ENCODE measurements around the gene EIF3I.
A peak's percentile ranks its signal among the peaks of the same experiment; 100 is the strongest.

EIF3I gene

DNA sequence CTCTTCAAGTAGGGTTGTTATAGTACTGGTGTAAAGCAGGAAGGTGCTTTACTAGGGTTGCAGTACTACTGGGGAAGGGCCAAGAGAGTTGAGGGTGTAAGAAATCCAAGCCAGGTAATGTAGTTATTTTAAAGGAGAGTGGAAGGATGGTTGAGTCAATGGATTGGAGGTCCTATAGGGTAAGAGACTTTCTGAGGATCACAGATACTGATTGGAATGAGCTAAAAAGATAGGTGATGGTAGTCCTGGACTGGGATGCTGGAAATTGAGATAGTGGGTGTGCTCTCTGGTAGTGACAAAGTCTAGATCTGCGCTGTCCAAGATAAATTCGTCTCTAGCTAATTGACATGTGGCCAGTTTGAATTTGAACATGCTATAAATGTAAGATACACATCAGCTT, 35.7 kb upstream of the EIF3I start:
- ChIA-PET POLR2A (no interaction called here), CTCF (interaction anchor here (0.6 kb wide), 1 partner anchor 103 kb away, joined by 3 read pairs; no protein-coding TSS in a partner anchor)

DNA sequence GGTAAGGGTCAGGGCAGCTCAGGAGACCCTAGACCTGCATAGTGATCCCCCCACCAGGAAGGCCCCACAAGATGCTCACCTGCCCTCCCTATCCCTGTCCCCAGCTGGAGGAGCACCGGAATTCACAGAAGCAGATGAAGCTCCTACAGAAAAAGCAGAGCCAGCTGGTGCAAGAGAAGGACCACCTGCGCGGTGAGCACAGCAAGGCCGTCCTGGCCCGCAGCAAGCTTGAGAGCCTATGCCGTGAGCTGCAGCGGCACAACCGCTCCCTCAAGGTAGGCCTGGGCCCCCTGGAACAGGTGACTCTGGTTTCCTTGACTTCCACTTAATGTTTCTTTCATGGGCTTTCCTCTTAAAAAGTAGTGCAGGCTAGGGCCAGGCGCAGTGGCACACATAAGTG, 34.4 kb upstream of the EIF3I start:
- TF ChIP-seq, protein P1, sequence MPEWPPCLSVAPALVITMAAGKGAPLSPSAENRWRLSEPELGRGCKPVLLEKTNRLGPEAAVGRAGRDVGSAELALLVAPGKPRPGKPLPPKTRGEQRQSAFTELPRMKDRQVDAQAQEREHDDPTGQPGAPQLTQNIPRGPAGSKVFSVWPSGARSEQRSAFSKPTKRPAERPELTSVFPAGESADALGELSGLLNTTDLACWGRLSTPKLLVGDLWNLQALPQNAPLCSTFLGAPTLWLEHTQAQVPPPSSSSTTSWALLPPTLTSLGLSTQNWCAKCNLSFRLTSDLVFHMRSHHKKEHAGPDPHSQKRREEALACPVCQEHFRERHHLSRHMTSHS (tag by site-specific recombination; IDR thresholded peaks at IDR 0.05), result no peak
- TF ChIP-seq ZNF184 (tag by site-specific recombination; IDR thresholded peaks at IDR 0.05) (no peak), SCRT2 (tag by site-specific recombination; IDR thresholded peaks at IDR 0.05) (no peak), ZNF311 (tag by site-specific recombination; IDR thresholded peaks at IDR 0.05; ENCODE audit: borderline replicate concordance) (no peak), ZNF211 (tag by site-specific recombination; IDR thresholded peaks at IDR 0.05; ENCODE audit: low read depth) (no peak), ZNF416 (tag by site-specific recombination; IDR thresholded peaks at IDR 0.05) (no peak), ZSCAN16 (tag by site-specific recombination; IDR thresholded peaks at IDR 0.05) (no peak), ZNF658 (tag by site-specific recombination; IDR thresholded peaks at IDR 0.05) (no peak)
- TF ChIP-seq, protein P2, sequence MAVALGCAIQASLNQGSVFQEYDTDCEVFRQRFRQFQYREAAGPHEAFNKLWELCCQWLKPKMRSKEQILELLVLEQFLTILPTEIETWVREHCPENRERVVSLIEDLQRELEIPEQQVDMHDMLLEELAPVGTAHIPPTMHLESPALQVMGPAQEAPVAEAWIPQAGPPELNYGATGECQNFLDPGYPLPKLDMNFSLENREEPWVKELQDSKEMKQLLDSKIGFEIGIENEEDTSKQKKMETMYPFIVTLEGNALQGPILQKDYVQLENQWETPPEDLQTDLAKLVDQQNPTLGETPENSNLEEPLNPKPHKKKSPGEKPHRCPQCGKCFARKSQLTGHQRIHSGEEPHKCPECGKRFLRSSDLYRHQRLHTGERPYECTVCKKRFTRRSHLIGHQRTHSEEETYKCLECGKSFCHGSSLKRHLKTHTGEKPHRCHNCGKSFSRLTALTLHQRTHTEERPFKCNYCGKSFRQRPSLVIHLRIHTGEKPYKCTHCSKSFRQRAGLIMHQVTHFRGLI (tag by site-specific recombination; IDR thresholded peaks at IDR 0.05), result no peak
- TF ChIP-seq, protein P3, sequence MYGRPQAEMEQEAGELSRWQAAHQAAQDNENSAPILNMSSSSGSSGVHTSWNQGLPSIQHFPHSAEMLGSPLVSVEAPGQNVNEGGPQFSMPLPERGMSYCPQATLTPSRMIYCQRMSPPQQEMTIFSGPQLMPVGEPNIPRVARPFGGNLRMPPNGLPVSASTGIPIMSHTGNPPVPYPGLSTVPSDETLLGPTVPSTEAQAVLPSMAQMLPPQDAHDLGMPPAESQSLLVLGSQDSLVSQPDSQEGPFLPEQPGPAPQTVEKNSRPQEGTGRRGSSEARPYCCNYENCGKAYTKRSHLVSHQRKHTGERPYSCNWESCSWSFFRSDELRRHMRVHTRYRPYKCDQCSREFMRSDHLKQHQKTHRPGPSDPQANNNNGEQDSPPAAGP (tag by site-specific recombination; IDR thresholded peaks at IDR 0.05), result no peak
- TF ChIP-seq, protein P4, sequence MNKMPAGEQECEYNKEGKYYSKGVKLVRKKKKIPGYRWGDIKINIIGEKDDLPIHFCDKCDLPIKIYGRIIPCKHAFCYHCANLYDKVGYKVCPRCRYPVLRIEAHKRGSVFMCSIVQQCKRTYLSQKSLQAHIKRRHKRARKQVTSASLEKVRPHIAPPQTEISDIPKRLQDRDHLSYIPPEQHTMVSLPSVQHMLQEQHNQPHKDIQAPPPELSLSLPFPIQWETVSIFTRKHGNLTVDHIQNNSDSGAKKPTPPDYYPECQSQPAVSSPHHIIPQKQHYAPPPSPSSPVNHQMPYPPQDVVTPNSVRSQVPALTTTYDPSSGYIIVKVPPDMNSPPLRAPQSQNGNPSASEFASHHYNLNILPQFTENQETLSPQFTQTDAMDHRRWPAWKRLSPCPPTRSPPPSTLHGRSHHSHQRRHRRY (tag by site-specific recombination; IDR thresholded peaks at IDR 0.05), result no peak
- CTCF ChIA-PET, result no interaction called here
- H3K4me3 ChIP-seq (ENCODE audit: low read depth, low read length), result no peak overlapping the region
- POLR2A ChIA-PET, result interaction anchor here (1.4 to 1.6 kb wide), 2 partner anchors 8 kb away, joined by 5 to 6 read pairs; partner anchors contain the start of gene TXLNA
- no peaks in the 10 kb centered on the region for H3K4me1 ChIP-seq (ENCODE audit: control insufficient read depth, insufficient read depth, low read length)
- peaks cover 78 to 91% of the 10 kb centered on the region in 2 experiments for H3K36me3 ChIP-seq (ENCODE audit: control insufficient read depth in 2 of 2, insufficient read depth in 1 of 2, low read length in 2 of 2)
- H3K9me3 ChIP-seq (ENCODE audit: control insufficient read depth, insufficient read depth, low read depth, low read length), result no peaks in the 10 kb centered on the region
- H3K27ac ChIP-seq (ENCODE audit: extremely low read depth, low read depth, low read length), result no peak overlapping the region

More for the DNA sequence above, 35.7 kb upstream of the EIF3I start:
- Histone ChIP-seq H3K4me1 (ENCODE audit: control insufficient read depth, insufficient read depth, low read length) (no peaks in the 10 kb centered on the region), H3K36me3 (ENCODE audit: control insufficient read depth in 2 of 2, insufficient read depth in 1 of 2, low read length in 2 of 2) (peaks cover 78 to 91% of the 10 kb centered on the region in 2 experiments), H3K27ac (ENCODE audit: extremely low read depth, low read depth, low read length) (peak overlapping the region; percentile 24; the same call in 1 of the 2 replicates), H3K9me3 (ENCODE audit: control insufficient read depth, insufficient read depth, low read depth, low read length) (no peaks in the 10 kb centered on the region), H3K4me3 (ENCODE audit: low read depth, low read length) (no peak overlapping the region)
- TF ChIP-seq ZBTB17 (tag by site-specific recombination; IDR thresholded peaks at IDR 0.05) (peak; percentile 73), ZNF24 (tag by site-specific recombination; IDR thresholded peaks at IDR 0.05) (no peak)

DNA sequence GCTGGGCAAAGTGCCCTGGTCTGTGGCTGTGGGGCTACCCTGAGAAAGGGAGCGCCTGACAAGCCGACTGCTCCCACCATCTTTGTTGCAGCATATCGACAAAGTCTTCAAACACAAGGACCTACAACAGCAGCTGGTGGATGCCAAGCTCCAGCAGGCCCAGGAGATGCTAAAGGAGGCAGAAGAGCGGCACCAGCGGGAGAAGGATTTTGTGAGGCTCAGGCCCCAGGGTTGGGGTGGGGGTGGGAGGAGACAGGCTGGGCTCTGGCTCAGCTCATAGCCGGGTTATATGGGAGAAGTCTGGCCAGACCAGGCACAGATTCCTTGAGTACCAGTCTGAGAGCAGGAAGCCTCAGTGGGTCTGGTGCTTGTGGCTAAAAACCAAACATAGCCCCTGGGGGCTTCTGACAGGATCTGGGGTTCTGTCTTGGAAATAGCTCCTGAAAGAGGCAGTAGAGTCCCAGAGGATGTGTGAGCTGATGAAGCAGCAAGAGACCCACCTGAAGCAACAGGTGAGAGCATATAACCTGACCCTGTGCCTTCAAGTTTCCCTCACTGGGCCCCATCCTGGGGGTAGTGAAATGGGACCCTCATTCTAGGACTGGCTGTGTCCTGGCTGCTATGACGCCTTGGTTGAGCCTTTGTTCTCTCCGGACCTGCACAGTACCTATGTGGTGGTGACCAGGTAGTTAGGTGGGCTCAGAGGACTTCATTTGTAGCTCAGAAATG, 29.8 kb upstream of the EIF3I start:
- Histone ChIP-seq H3K27ac (ENCODE audit: extremely low read depth, low read depth, low read length) (no peak overlapping the region), H3K4me3 (ENCODE audit: low read depth, low read length) (no peak overlapping the region), H3K9me3 (ENCODE audit: control insufficient read depth, insufficient read depth, low read depth, low read length) (no peaks in the 10 kb centered on the region), H3K36me3 (ENCODE audit: control insufficient read depth in 2 of 2, insufficient read depth in 1 of 2, low read length in 2 of 2) (peaks cover 49 to 100% of the 10 kb centered on the region in 2 experiments), H3K4me1 (ENCODE audit: control insufficient read depth, insufficient read depth, low read length) (no peaks in the 10 kb centered on the region)
- ChIA-PET POLR2A (interaction anchor here (1.6 to 2.8 kb wide), 2 partner anchors 10 to 13 kb away, joined by 5 to 15 read pairs; partner anchors contain the start of gene TXLNA), CTCF (interaction anchor here (0.6 kb wide), 1 partner anchor 217 kb away, joined by 3 read pairs; no protein-coding TSS in a partner anchor)
- TF ChIP-seq SCRT2 (tag by site-specific recombination; IDR thresholded peaks at IDR 0.05) (peak; percentile 94), SCRT1 (tag by site-specific recombination; IDR thresholded peaks at IDR 0.05; ENCODE audit: borderline replicate concordance) (peak; percentile 78; the same call in 1 of the 2 replicates), ZNF274 (IDR thresholded peaks at IDR 0.05; ENCODE audit: low read length) (no peak), ZNF274 (tag by site-specific recombination; IDR thresholded peaks at IDR 0.05; ENCODE audit: borderline replicate concordance) (no peak)

Data from HEK293 (cell line).